ENCODE results near the gene PLXDC2.

PLXDC2 gene

DNA sequence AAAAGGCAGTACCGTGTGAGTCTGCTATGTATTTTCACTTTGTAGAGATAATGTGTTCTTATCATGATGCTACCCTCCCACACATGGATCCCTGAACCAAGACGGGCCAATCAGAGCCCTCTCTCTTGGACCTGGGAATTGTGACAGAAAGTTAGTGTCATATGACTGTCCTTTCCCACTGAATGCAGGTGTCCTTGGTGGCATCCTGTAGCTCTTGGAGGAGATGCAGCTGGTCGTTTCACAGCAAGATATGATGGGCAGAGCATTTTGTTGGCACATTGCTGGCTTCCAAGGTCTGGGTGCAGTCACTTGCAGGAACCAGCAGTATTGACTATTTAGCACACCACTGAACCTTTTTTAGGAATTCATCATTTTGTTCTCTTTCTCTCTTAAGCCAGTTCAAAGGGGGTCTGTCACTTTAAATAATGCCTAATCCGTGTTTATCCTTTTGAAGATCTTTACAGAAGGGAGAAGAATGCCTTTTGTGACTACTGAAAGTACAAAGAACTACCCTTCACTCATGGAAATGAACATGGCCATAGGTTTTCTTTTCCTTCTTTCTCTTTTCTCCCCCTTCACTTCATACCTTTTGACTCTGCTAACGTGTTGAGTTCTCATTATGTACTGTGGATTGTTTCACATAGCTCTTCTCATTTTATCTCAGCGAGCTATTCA lies 125.1 kb downstream of the PLXDC2 start:
- no peak for DNase-seq (ENCODE audit: low read depth)

DNA sequence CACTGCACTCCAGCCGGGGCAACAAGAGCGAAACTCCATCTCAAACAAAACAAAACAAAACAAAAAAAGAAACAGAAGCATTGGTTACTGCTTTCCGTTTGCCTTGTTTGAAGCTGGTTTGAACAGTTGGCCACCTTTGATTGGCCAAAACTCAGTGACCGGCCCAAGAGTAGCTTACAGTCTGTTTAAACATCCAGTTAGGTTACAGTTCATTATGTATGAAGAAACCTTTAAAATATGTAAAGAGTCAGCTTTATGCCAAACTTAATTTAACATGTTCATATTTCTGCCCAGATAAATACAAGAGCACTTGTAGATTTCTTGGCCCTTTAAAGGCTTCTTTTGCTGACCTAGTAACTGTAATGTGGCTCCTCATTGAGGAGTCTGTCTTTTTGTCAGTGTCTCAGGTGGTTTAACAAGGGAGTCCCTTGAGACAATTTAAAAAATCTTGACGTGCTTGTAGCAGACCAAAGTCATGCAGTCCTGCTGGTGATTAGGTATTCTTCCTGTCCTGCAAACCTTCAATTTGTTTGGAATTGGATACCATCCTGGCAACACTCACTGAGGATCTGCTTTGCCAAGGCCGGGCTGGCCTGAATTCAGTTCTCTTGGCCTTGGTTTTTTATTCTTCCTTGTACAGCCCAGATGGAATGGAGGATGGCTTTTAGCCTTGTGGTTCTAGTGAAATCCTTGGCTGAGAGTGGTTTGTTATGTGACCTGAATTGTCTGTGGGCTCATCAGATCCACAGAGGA lies 128.9 kb downstream of the PLXDC2 start:
- no peak for DNase-seq (ENCODE audit: low read depth)

DNA sequence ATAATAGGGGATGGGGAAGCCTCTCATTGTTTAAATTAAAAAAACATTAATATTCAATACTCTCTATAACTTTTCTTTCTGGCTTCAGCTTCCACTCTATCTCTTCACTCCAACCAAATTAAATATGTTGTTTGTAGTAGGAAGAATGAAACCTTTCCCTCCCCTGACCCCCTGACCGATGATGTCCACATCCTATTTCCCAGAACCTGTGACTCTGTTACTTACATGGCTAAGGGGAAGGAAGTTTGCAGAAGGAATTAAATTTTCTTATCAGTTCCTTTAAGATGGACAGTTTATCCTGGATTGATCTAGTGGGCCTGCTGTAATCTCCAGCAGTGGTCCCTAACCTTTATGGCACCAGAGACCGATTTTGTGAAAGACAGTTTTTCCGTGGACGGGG lies 130.0 kb downstream of the PLXDC2 start:
- DNase-seq (ENCODE audit: low read depth): no peak

DNA sequence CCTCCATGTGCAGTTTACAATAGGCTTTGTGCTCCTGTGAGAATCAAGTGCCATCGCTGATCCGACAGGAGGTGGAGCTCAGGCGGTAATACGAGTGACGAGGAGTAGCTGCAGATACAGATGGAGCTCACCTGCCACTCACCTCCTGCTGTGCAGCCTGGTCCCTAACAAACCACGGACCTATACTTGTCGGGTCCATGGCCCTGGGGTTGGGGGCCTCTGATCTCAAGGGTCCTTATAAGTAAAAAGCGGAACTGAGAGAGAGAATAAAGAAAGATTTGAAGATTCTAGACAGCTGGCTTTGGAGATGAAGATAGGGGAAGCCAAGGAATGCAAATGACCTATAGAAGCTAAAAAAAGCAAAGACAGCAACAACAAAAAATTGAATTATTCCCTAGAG lies 130.6 kb downstream of the PLXDC2 start:
- DNase-seq (ENCODE audit: low read depth): no peak

DNA sequence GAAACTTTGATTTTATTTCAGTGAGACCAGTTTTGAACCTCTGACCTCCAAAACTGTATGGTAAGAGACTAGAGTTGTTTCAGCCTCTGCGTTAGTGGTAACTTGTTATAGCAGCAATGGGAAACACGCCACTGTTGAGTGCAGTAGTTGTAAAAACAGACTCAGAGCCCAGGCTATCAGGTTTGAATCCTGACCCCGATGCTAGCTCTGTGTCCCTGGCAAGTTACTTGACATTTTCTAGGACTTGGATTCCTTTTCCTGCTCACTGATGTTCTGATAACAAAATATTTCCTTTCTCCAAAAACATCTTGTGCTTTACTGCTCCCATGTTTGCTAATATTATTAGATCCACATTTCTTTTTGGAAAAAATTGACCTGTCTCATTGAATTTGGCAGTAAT lies 131.0 kb downstream of the PLXDC2 start:
- DNase-seq (ENCODE audit: low read depth): no peak

DNA sequence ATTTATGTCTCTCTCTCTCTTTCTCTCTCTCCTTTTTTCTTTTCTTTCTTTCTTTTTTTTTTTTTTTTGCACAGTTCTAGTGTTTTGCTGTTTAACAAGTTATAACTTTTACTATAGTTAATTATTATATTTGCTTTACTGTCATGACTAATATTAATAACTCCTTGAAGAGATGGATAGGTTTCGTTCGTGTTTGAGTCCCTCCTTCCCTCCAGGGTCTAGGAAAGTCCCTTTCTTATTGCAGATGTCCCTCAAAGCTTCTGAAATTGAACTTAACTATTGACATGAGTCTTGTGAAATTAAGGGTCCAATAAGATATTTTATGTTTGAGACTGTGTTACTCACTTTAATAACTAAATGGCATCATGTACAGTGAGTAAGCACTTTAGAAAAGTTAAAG lies 131.4 kb downstream of the PLXDC2 start:
- no peak for DNase-seq (ENCODE audit: low read depth)

DNA sequence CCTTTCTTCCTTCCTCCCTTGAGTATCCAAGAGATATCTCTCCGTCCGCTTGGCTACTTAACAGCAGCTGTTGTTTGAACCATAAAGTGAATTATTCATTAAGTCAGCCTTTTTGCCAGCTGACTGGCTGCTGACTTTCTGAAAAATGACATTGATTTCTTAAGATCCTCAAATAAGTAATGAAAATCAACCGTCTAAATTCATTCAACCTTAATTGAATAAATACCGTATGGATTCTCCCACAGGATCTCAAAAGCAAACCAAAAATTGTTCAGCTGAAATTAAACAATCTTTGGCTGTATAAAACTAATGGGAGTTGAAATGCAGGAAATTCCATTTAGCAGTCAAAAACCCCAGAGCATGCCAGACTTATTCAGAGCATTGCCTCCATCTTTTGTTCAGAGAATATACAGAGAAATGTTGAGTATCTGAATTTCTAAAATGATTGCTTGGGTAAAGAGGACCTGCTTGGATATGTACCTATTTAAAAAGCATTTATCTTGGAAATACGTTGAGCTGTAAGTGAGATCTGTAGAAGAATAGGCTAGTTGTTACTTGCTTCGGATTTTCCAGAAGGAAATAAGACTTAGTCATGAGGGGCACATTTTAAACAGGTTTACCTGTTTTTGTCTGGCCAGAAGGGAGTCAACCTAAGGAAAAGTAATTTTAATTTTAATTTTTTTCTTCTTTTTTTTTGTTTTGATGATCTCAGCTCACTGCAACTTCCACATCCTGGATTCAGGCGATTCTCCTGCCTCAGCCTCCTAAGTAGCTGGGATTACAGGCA lies 136.2 kb downstream of the PLXDC2 start:
- no peak for DNase-seq (ENCODE audit: low read depth)

DNA sequence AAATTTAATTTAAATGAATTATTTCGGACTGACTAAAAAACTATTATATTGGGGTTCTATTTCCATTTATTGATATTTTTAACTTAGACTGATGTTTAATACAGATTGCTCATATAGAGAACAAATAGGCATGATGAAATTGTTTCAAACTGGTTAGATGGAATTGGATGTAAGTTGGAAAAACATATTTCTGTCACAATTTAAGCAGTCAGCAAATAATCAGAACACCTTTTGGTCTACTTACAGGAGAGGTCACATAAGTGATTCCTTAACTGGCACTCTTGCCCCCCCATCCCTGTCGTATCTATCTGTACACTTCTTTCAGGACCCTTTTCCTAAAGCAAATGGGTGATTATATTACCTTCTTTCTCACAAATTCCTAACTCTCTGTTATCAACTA lies 138.4 kb downstream of the PLXDC2 start:
- DNase-seq (ENCODE audit: low read depth): no peak

DNA sequence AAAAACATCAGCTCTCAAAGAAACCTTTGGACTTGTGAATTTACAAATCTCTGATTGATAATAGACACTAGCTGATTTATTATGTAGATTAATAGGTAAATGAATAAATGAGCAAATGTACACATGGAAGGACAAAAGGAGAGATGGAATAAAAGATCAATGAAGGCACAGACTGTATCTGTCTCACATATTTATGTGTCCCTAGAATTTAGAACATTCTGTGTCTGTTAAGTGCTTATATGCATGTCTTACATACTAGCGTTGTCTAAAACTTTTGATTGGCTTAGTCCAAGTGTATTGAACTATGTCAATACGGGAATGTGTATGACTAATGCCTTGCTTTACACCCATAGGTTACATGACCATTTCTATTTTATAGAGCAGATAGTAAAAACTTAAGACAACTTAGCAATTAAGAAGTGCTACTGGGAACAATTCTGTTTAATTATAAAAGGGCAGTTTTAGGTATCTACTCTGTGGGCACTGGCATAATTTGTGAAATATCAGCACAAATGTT lies 140.3 kb downstream of the PLXDC2 start:
- DNase-seq (ENCODE audit: low read depth): no peak

DNA sequence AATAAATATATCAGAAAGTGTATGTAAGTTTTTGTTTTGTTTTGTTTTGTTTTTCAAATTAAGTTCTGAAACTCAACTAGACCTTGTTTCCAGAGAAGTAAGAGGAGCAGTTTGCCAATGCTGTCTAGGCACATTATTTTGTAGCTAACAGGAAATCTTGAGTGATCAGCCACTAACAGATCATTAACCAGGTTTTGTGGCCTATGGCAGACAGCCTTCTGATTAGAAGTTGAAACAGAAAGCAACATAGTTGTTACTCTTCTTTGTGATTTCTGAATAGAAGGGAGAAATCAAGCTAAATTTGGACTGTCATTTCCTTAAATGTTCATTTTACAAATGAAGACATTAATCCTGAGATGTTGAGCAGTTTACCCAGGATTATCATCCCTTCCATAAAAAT lies 142.6 kb downstream of the PLXDC2 start:
- DNase-seq (ENCODE audit: low read depth): no peak

DNA sequence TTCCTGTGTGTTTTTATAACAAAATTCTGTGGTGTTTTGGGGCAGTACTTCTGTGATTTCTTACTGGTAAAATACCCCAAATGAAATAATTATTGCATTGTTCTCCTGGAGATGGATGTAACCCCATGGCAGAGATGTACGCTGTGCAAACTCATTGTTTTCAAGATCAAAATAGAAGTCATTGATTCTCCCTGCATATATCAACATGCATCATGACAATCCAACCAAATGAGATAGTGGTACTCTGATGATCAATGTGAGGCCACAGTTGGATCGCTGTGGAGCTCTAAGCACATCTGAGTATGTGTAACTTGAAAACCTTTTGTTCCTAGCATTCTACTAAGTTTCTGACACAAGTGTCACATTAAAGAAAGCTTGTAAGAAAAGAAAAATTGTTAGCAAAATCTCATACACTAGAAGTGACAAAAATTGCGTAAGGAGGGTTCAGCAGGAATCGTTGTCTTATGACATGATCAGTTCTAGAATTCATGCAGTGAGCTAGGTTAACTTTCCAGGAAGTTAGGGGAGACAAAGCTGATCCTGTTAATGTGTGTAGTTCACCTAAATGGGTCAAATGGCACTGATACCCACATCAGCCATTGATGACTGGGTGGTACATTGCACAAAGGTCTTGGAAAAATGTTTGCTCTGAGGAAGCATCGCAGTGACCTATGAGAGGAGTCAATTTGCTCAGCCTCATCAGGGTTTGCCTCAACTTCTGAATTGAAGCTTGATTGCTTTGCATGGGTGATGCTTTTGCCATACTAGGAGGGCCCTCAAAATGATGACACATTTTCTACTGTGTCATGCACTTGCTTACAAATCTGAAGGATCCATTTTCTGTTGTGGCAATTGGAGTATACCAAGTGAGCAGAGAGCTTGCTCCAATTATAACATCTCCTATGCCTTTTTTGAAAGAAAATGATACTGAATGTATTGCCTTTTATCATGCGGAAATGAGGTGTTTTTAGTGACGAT lies 145.1 kb downstream of the PLXDC2 start:
- no peak for DNase-seq (ENCODE audit: low read depth)

DNA sequence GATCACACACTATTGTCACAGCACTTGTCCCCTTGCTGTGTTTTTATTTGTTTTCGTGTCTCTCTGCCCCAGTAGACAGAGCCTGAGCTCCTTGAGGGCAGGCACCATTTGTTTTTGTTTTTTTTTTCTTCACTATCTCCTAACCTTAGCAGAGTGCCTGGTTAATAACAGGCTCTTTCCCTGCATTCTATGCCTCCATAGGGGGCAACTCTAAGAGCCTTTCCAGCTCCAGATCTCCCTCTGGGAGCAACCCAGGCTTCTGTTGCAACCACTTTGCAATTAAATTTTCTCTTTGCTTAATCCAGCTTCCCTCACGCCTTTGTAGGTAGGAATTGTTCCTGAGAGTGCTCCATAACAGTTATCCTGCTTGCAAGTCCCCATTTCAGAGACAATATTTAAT lies 148.4 kb downstream of the PLXDC2 start:
- no peak for DNase-seq (ENCODE audit: low read depth)

DNA sequence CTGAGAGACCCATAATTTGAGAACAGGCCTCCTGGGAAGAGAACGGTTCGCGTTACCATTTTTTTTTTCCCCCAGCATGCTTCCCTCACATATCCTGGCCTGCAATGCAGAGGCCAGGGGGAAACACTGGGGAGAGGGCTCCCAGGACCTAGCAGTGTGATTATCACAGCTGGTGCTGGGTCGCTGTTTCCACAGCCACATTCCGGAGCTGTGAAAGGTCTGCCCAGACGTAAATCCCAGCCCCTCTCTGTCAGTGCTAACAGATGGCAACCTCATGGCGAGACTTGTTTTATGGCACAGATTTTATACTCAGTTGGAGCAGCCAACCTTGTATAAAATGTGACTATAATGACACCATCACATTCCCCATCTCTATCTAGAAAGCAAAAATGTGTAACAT lies 150.5 kb downstream of the PLXDC2 start:
- DNase-seq (ENCODE audit: low read depth): no peak

DNA sequence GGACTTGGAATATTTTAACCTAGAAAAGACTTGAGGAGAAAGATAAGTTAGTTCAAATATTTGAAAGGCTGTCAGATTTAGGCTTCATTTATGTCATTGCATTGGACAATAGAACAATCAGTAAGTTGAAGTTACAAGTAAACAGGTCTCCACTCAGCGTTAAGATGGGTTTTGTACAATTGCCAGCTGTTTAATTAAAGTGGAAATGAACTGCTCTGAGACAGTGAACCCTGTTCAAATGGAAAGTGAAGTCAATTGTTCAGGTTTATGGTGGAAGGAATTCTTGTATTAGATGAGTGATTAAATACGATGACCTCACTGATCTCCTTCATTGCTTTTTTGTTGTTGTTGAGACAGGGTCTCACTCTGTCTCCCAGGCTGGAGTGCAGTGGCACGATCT lies 151.7 kb downstream of the PLXDC2 start:
- DNase-seq (ENCODE audit: low read depth): no peak

DNA sequence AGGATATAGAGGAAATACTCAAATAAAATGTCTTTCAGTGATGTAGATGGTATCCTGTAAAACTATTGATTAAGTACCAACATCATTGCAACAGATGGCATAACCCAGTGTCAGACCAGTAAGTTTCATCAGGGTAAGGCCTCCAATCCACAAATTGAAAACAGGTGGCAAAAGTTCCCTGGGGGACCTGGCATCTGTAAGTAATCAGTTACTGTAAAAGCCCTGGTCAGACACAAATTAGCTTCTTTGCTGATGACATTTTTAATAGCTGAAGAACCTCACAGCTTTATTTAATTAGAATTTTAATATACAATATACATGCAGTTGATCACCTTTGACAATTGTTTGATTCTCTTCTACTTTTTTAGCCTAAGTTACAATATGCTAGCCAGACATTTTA lies 152.5 kb downstream of the PLXDC2 start:
- no peak for DNase-seq (ENCODE audit: low read depth)

DNA sequence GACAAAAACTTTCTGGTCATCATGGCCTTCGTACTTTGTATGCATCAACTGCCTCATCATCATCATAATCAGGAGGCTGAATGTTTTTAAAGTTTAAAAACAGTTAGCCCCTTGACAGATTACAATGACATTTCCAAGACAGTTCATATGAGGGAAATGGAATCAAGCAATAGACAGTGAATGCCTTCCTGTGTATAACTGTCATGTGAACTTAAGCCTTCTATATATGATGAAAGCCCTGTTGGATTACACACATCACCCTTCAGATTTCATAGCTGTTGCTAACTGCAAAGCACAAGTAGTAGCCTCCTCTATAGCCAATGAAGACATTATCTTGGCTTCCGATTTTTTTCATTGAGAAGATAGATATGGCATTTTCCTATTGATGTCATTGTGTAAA lies 154.0 kb downstream of the PLXDC2 start:
- DNase-seq (ENCODE audit: low read depth): no peak

DNA sequence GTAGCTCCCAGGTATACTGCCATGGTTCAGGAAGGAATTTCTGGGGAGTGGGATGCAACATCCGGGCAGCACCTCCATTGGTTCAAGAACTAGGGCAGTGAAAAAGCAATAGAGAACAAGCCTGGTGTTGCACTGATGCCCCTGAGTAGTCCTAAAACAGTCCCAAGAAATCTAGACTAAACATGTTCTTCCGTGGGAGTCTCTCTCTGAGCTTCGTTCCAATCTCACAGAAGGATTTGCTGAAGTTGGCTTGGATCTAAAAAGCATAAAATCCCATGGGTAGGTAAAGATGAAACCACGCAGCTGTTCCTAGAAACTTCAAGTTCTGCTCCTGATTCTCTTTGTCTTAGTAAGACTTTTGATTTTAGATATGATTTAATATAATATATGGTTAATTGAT lies 154.5 kb downstream of the PLXDC2 start:
- DNase-seq (ENCODE audit: low read depth): no peak

DNA sequence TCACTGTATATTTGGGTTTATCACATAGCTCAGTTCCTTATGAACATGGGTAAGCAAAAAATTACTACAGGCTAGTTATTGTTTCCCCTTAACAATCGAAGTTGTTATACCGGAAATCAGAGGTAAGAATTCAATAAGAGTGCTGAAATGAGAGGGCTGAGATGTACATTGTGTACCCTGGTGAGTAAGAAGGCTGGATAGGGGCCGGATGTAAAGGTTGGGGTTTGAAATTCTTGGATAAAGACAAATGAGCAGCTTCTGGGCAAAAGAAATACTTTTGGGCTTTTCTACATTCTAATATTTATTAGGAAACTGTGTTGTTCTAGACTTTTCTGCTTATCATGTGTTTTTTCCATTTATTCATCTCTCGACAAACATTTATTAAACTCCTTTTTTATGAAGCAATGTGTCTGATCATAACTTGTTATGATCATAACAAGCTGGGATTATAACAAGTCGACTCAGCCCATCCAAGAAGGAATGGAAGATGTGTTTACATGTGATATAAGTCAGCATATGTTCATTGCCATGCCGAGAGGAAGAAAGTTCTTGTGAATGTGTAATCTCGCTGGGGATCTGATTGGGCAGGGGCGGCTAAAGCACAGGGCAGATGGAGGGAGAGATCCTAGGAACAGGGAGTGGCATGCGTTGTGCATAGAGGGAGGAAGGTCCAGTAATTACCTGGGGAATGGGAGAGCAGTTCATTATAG lies 155.3 kb downstream of the PLXDC2 start:
- DNase-seq (ENCODE audit: low read depth): no peak

DNA sequence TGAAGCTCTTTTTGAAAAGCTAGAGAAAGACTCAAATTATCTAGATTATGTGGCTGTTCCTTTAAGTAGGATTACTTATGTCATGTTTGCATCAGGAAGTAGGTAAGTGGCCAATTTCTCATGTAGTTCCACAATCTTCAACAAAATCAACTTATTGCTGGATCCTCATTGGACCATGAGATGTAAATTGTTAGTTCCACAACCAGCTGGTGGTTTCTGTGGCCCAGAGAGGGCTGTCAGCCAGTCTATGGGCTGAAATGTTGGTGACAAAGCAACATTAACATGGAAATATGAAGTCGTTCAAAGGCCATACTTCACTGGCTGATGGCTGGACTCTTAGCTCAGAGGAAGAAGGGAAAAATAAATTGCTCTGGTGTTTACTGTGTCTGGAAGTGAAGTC lies 157.9 kb downstream of the PLXDC2 start:
- DNase-seq (ENCODE audit: low read depth): no peak

DNA sequence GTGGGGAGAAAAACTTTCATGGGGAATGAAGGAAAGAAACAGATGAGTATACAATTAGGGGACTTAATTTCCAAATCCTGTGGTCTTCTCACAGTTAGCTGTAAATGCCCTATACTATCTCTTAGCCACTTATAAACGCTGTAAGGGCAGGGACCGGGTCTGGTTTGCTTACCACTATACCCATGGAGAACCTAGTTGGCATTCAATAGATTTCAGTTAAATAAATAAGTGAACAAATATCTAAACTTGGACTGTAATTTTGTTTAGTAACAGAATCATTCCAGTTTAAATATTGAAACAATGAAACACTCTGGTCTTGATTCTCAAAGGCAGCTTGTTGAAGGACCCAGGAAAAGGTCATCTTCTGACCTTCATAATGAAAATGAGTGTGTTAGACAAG lies 158.3 kb downstream of the PLXDC2 start:
- DNase-seq (ENCODE audit: low read depth): no peak

DNA sequence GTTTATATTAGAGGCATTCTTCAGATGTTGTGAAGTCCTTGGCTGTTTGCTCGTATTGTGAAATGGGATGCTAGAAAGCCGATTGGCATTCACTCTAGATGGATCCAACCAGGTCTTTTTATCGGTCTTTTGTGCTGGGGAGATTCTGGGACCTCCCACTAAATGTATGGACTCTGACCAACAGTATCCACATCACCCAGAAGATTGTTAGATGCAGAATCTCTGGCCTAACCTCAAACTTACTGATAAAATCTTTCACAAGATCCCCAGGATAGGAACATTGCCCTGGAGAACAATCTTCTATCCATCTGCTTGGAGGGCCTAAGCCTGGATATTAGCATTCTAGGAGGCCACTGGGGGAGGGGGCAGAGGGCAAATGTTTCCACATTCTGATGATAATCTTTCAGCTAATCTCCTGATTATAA lies 160.9 kb downstream of the PLXDC2 start:
- no peak for DNase-seq (ENCODE audit: low read depth)

Data from activated T-helper 1 cell treated with Interleukin-2 at 50 U/mL for 16 hours (primary cell).